ENCODE results near the gene GSTM2.

The GSTM2 gene

GRCh38 chr1:109630898-109631512 is 36.9 kb upstream of the GSTM2 start:
- TF ChIP-seq, protein P1, sequence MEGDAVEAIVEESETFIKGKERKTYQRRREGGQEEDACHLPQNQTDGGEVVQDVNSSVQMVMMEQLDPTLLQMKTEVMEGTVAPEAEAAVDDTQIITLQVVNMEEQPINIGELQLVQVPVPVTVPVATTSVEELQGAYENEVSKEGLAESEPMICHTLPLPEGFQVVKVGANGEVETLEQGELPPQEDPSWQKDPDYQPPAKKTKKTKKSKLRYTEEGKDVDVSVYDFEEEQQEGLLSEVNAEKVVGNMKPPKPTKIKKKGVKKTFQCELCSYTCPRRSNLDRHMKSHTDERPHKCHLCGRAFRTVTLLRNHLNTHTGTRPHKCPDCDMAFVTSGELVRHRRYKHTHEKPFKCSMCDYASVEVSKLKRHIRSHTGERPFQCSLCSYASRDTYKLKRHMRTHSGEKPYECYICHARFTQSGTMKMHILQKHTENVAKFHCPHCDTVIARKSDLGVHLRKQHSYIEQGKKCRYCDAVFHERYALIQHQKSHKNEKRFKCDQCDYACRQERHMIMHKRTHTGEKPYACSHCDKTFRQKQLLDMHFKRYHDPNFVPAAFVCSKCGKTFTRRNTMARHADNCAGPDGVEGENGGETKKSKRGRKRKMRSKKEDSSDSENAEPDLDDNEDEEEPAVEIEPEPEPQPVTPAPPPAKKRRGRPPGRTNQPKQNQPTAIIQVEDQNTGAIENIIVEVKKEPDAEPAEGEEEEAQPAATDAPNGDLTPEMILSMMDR (IDR thresholded peaks at IDR 0.05; ENCODE audit: insufficient read depth, missing control alignments): no peak
- no peak for DNase-seq (ENCODE audit: insufficient read length, low spot score)
- no peak for FAIRE-seq

DNA sequence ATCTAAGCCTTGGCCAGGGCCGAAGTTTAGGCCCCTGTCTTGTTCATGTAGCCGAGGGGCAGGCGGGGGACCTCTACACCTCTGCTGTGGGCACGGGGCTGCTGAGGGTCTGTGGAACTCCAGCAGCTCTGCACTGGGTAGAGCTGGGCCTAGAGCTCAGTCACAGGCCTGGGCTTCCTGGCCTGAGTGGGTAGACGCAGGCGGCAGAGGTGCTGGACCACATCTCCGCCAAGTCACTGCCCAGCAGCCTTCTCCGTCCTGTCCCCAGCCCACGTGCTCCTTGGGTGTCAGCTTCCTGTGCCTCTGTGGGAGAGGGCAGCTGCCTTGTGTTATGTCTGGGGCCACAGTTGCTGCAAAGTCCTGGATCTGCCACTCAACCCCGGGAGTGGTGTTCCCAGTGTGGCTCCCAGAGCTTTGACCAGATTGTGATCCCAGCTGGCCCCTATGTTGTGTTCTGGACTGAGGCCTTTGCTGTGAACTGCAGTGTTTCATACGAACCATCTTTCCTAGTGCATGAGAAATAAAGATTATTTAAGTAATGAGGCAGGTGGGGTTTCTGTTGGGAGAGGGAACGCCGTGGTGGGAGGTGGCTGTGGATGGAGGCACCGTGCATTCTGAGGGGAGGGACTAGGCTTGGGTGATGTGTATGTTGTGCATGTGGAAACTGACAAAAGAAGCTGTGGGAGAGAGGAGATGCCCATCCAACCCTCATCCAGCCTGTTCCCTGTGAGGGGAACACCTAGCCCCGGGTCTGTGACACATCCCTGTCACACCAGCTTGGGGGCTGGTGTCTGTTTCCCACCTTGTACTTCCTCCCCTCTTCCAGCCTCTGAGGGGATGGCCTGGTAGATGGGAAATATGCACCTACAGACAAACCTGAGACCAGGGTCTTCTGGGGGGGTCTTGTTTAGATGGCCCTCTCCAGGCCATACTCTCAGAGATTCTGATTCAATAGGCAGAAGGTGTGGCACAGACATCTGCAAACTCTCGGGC is 36.0 kb upstream of the GSTM2 start:
- no peak for FAIRE-seq
- no peak for DNase-seq (ENCODE audit: insufficient read length, low spot score)
- TF ChIP-seq, protein P1 (IDR thresholded peaks at IDR 0.05; ENCODE audit: insufficient read depth, missing control alignments): no peak

DNA sequence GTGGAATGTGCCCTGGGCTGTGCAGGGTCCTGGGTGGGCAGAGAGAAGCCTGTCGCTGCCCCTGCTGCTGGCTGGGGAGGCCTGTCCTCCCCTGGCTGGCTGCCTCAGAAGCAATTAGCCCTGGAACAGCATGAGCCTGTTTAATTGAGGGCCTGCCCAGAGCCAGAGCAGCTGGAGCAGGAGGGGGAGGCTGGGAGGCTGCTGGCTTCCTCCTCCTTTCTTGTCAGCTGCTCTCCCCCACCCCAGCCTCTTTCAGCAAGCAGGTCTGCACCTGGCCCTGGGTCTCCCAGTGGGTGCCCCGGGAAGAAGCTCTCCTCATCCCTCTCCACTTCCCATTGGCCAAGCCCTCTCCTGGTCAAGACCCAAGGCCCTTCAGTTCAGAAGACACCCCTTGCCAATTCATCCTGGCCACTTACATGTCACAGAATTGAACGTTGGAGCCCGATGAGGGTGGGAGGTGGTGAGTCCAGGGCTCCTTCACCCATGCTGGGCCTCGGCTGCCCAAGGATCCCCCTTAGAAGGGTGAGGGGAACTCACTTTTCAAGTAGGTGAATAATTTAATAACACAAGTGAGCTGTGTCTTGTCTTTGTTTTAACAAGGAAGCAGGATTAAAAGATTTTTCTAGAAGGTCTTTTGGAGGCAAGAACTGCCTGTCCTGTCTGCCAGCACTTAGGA is 35.0 kb upstream of the GSTM2 start:
- DNase-seq (ENCODE audit: insufficient read length, low spot score) (no peak), FAIRE-seq (no peak)
- TF ChIP-seq, protein P1 (IDR thresholded peaks at IDR 0.05; ENCODE audit: insufficient read depth, missing control alignments): no peak

- TF ChIP-seq, protein P1 (IDR thresholded peaks at IDR 0.05; ENCODE audit: insufficient read depth, missing control alignments): no peak
- DNase-seq (ENCODE audit: insufficient read length, low spot score): no peak
- no peak for FAIRE-seq
Measured at GRCh38 chr1:109634292-109634691, 33.6 kb upstream of the GSTM2 start.

GRCh38 chr1:109634771-109635750 is 32.8 kb upstream of the GSTM2 start:
- DNase-seq (ENCODE audit: insufficient read length, low spot score) (no peak), FAIRE-seq (no peak)
- TF ChIP-seq, protein P1 (IDR thresholded peaks at IDR 0.05; ENCODE audit: insufficient read depth, missing control alignments): no peak

DNA sequence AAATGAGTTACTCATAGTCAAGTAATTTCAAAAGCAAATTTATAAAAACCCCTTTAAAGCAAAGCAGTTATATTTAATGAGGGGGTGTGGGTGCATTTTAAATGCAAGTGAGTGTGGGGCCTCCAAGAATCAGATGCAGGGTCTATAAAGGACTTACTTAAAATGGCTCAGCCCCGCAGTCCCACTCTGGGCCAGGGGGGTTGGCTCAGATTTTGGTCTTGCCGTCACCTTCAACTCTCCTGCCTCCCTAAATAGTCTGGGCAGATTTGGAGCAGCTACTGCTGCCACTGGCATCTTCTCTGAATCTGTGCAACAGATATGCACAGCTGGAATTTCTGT is 32.0 kb upstream of the GSTM2 start:
- TF ChIP-seq, protein P1 (IDR thresholded peaks at IDR 0.05; ENCODE audit: insufficient read depth, missing control alignments): no peak
- DNase-seq (ENCODE audit: insufficient read length, low spot score) (no peak), FAIRE-seq (no peak)

All from D721Med (cell line).